Muscle layer of colon (tissue), 2 donors: ENCODE measurements around the gene HPS4.

Source experiments
- H3K27ac ChIP-seq: one replicate; pipeline ENCODE4 v1.7.0; 2013; ENCODE audit warnings: low read depth, mild to moderate bottlenecking, low read length, moderate library complexity
- H3K27me3 ChIP-seq, 2 donors: one replicate each; pipeline ENCODE4 v1.7.0; 2013; ENCODE audit warnings: low read length in 2 of 2, mild to moderate bottlenecking in 2 of 2; ENCODE audit not compliant: insufficient read depth in 2 of 2, control insufficient read depth in 1 of 2
- H3K36me3 ChIP-seq: one replicate; pipeline ENCODE4 v1.7.0; 2013; ENCODE audit warnings: mild to moderate bottlenecking, low read length; ENCODE audit not compliant: insufficient read depth
- H3K4me1 ChIP-seq: one replicate; pipeline ENCODE4 v1.7.0; 2013; ENCODE audit warnings: mild to moderate bottlenecking, low read length; ENCODE audit not compliant: insufficient read depth
- H3K4me3 ChIP-seq, 2 donors: one replicate each; pipeline ENCODE4 v1.7.0; 2013; ENCODE audit warnings: low read length in 2 of 2, low read depth in 1 of 2, mild to moderate bottlenecking in 1 of 2, moderate library complexity in 1 of 2
- H3K9ac ChIP-seq: one replicate; pipeline ENCODE4 v1.7.0; 2013; ENCODE audit warnings: low read length
- H3K9me3 ChIP-seq: one replicate; pipeline ENCODE4 v1.7.0; 2013; ENCODE audit warnings: mild to moderate bottlenecking, low read length
- donor health status: abdominal sarcoma.
- donor health status: Adenocarcinoma of cecum.

The HPS4 gene

GRCh38 chr22:26492220-26492619 is 8.6 kb upstream of the HPS4 start:
- no peaks in the 10 kb centered on the region for H3K9me3 ChIP-seq
- H3K36me3 ChIP-seq, result peaks cover 85% of the 10 kb centered on the region
- no peak overlapping the region for H3K4me3 ChIP-seq
- no peak overlapping the region for H3K27ac ChIP-seq
- H3K4me1 ChIP-seq, result no peaks in the 10 kb centered on the region
- no peak overlapping the region for H3K9ac ChIP-seq
- H3K27me3 ChIP-seq, result no peaks in the 10 kb centered on the region

GRCh38 chr22:26489447-26490036 is 6.0 kb upstream of the HPS4 start:
- H3K4me1 ChIP-seq, result peaks cover 9% of the 10 kb centered on the region
- no peaks in the 10 kb centered on the region for H3K27me3 ChIP-seq
- H3K9ac ChIP-seq, result no peak overlapping the region
- no peak overlapping the region for H3K4me3 ChIP-seq
- no peak overlapping the region for H3K27ac ChIP-seq
- H3K36me3 ChIP-seq, result peaks cover 61% of the 10 kb centered on the region
- no peaks in the 10 kb centered on the region for H3K9me3 ChIP-seq

- H3K27me3 ChIP-seq, result no peaks in the 10 kb centered on the region
- H3K36me3 ChIP-seq, result peaks cover 47% of the 10 kb centered on the region
Observed at GRCh38 chr22:26487996-26488395, 4.4 kb upstream of the HPS4 start.

GRCh38 chr22:26486394-26486793 is 2.8 kb upstream of the HPS4 start:
- H3K27ac ChIP-seq, result no peak overlapping the region
- H3K27me3 ChIP-seq, result no peaks in the 10 kb centered on the region
- peaks cover 33% of the 10 kb centered on the region for H3K36me3 ChIP-seq
- H3K4me1 ChIP-seq, result peaks cover 33% of the 10 kb centered on the region
- H3K9me3 ChIP-seq, result no peaks in the 10 kb centered on the region
- no peak overlapping the region for H3K4me3 ChIP-seq
- no peak overlapping the region for H3K9ac ChIP-seq

More at GRCh38 chr22:26487996-26488395, 4.4 kb upstream of the HPS4 start:
- H3K4me3 ChIP-seq, result no peak overlapping the region
- no peaks in the 10 kb centered on the region for H3K9me3 ChIP-seq
- H3K27ac ChIP-seq, result no peak overlapping the region
- peaks cover 17% of the 10 kb centered on the region for H3K4me1 ChIP-seq
- H3K9ac ChIP-seq, result no peak overlapping the region

- Histone ChIP-seq H3K27me3 (no peaks in the 10 kb centered on the region), H3K4me3 (no peak overlapping the region), H3K9me3 (no peaks in the 10 kb centered on the region), H3K27ac (no peak overlapping the region), H3K4me1 (peaks cover 38% of the 10 kb centered on the region), H3K9ac (no peak overlapping the region), H3K36me3 (peaks cover 28% of the 10 kb centered on the region)
Observed at GRCh38 chr22:26485806-26486390, 2.3 kb upstream of the HPS4 start.

- Histone ChIP-seq H3K4me1 (peaks cover 46% of the 10 kb centered on the region), H3K36me3 (peaks cover 23% of the 10 kb centered on the region), H3K27ac (no peak overlapping the region), H3K4me3 (no peak overlapping the region), H3K27me3 (no peaks in the 10 kb centered on the region), H3K9ac (no peak overlapping the region), H3K9me3 (no peaks in the 10 kb centered on the region)
Observed at GRCh38 chr22:26485013-26485412, 1.4 kb upstream of the HPS4 start.

- H3K4me1 ChIP-seq, result peaks cover 46% of the 10 kb centered on the region
- H3K36me3 ChIP-seq, result peaks cover 17% of the 10 kb centered on the region
- H3K9ac ChIP-seq, result peak overlapping the region; percentile 18
- H3K27ac ChIP-seq, result peak overlapping the region; percentile 96
- H3K4me3 ChIP-seq, result peak overlapping the region; percentile 94 to 95
- no peaks in the 10 kb centered on the region for H3K27me3 ChIP-seq
- no peaks in the 10 kb centered on the region for H3K9me3 ChIP-seq
Observed at GRCh38 chr22:26484360-26484706, 750 bp upstream of the HPS4 start.

- H3K4me1 ChIP-seq, result peaks cover 46% of the 10 kb centered on the region
Observed at GRCh38 chr22:26483043-26483438, 542 bp downstream of the HPS4 start.

GRCh38 chr22:26482161-26482560 is 1.4 kb downstream of the HPS4 start:
- Histone ChIP-seq H3K27me3 (no peaks in the 10 kb centered on the region), H3K4me1 (peaks cover 46% of the 10 kb centered on the region), H3K4me3 (no peak overlapping the region), H3K36me3 (peaks cover 6% of the 10 kb centered on the region), H3K9ac (no peak overlapping the region), H3K27ac (no peak overlapping the region), H3K9me3 (no peaks in the 10 kb centered on the region)

More at GRCh38 chr22:26483043-26483438, 542 bp downstream of the HPS4 start:
- Histone ChIP-seq H3K9me3 (no peaks in the 10 kb centered on the region), H3K9ac (peak overlapping the region; percentile 97), H3K27ac (peak overlapping the region; percentile 96), H3K4me3 (peak overlapping the region; percentile 94 to 95), H3K27me3 (no peaks in the 10 kb centered on the region), H3K36me3 (peaks cover 4% of the 10 kb centered on the region)

- Histone ChIP-seq H3K36me3 (peaks cover 11% of the 10 kb centered on the region), H3K27me3 (no peaks in the 10 kb centered on the region), H3K4me3 (no peak overlapping the region), H3K27ac (no peak overlapping the region), H3K9ac (no peak overlapping the region), H3K9me3 (no peaks in the 10 kb centered on the region), H3K4me1 (peaks cover 46% of the 10 kb centered on the region)
Observed at GRCh38 chr22:26481694-26482093, 1.9 kb downstream of the HPS4 start.

- Histone ChIP-seq H3K27me3 (no peaks in the 10 kb centered on the region), H3K4me1 (peaks cover 46% of the 10 kb centered on the region), H3K4me3 (no peak overlapping the region), H3K9me3 (no peaks in the 10 kb centered on the region), H3K36me3 (peaks cover 15% of the 10 kb centered on the region), H3K9ac (no peak overlapping the region), H3K27ac (no peak overlapping the region)
Observed at GRCh38 chr22:26481112-26481693, 2.4 kb downstream of the HPS4 start.

GRCh38 chr22:26480611-26480932 is 3.0 kb downstream of the HPS4 start:
- Histone ChIP-seq H3K27me3 (no peaks in the 10 kb centered on the region), H3K27ac (no peak overlapping the region), H3K9me3 (no peaks in the 10 kb centered on the region), H3K4me3 (peak overlapping the region in 1 of 2 donors; percentile 13), H3K4me1 (peaks cover 46% of the 10 kb centered on the region), H3K9ac (no peak overlapping the region), H3K36me3 (peaks cover 15% of the 10 kb centered on the region)
